ENCODE results near the gene ZNF561.
A peak's percentile ranks its signal among the peaks of the same experiment; 100 is the strongest.
"Not testable (repeated sequence)": the region's sequence is repeated elsewhere in the genome, so short reads cannot be mapped to it uniquely, and the experiment has no call there.

ZNF561 gene

GRCh38 chr19:9615844-9616243 is 5.2 kb downstream of the ZNF561 start:
- TF ChIP-seq, protein P1, sequence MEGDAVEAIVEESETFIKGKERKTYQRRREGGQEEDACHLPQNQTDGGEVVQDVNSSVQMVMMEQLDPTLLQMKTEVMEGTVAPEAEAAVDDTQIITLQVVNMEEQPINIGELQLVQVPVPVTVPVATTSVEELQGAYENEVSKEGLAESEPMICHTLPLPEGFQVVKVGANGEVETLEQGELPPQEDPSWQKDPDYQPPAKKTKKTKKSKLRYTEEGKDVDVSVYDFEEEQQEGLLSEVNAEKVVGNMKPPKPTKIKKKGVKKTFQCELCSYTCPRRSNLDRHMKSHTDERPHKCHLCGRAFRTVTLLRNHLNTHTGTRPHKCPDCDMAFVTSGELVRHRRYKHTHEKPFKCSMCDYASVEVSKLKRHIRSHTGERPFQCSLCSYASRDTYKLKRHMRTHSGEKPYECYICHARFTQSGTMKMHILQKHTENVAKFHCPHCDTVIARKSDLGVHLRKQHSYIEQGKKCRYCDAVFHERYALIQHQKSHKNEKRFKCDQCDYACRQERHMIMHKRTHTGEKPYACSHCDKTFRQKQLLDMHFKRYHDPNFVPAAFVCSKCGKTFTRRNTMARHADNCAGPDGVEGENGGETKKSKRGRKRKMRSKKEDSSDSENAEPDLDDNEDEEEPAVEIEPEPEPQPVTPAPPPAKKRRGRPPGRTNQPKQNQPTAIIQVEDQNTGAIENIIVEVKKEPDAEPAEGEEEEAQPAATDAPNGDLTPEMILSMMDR (IDR thresholded peaks at IDR 0.05; ENCODE audit: insufficient read depth, low read depth, low read length, missing control alignments), result no peak
- H3K4me3 ChIP-seq (ENCODE audit: low read length), result no peak overlapping the region
- no peak for DNase-seq (ENCODE audit: low read depth)

- no peak overlapping the region for H3K4me3 ChIP-seq (ENCODE audit: low read length)
These were observed 10.4 kb downstream of the ZNF561 start for GRCh38 chr19:9610484-9611113.

GRCh38 chr19:9608912-9609311 is 12.1 kb downstream of the ZNF561 start:
- no peak overlapping the region for H3K4me3 ChIP-seq (ENCODE audit: low read length)
- peak; percentile 24 for DNase-seq (ENCODE audit: low read depth)
- TF ChIP-seq, protein P1 (IDR thresholded peaks at IDR 0.05; ENCODE audit: insufficient read depth, low read depth, low read length, missing control alignments), result no peak

More at GRCh38 chr19:9610484-9611113, 10.4 kb downstream of the ZNF561 start:
- DNase-seq (ENCODE audit: low read depth), result no peak
- TF ChIP-seq, protein P1 (IDR thresholded peaks at IDR 0.05; ENCODE audit: insufficient read depth, low read depth, low read length, missing control alignments), result no peak

- H3K4me3 ChIP-seq (ENCODE audit: low read length), result no peak overlapping the region
- TF ChIP-seq, protein P1 (IDR thresholded peaks at IDR 0.05; ENCODE audit: insufficient read depth, low read depth, low read length, missing control alignments), result no peak
- DNase-seq (ENCODE audit: low read depth), result peak; percentile 96
These were observed 24.0 kb downstream of the ZNF561 start for GRCh38 chr19:9597027-9597426.

DNA sequence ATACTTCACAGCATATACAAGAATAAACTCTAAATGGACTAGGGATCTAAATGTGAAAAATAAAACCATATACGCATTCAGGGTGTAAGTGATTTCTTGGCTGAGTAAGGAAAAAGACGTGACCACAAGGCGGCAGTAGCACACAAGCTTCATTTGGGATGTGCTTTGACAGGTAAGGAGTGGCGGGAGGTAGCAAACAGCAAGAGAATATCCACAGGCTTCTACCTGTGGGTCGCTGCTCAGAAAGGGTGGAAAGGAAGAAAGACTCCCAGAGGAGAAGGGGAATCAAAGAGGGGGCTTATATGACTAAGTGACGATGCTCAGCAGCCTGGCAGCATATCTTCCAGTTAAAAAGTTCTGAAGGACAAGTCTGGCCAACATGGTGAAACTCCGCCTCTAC is 34.3 kb downstream of the ZNF561 start:
- TF ChIP-seq, protein P1 (IDR thresholded peaks at IDR 0.05; ENCODE audit: insufficient read depth, low read depth, low read length, missing control alignments), result peak; percentile 82
- peak; percentile 88 for DNase-seq (ENCODE audit: low read depth)
- H3K4me3 ChIP-seq (ENCODE audit: low read length), result no peak overlapping the region

DNA sequence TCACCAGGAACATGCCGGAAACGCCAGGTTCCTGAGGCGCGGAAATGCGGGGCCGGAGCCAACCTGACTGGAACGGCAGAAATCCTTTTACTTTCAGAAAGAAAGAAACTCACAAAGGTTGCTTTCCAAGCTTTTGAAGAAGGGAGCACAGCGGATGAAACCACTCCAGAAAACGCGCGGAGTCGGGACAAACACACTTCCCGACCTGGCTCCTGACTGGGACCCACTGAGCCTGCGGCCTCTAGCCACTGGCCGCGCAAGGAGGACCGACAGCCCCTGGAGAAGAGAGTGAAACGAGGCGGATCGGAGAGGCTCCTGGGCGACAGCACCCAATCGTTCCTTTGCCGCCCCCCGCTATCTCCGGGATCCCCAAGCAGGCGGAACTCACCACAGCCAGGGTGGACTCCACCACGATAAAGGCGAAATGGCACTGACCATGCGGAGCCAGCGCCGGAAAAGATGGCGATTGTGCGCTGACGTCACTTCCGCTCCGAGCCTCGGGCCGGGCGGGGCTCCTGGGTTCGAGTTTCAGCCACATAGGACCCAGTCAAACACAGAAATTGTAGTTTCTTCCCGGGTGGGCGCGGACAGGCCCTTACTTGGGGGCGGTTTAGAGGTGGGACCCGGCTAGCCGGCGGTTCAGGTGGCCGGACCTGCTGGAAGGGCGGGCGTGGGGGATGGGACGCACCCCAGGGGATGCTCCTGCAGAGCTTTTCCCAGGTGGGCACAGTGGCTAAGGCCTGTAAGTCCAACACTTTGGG is 36.8 kb downstream of the ZNF561 start, which contains the start of gene ZNF121:
TSS of gene ZNF121 (minus strand) at position 432 of the 761 bp plus-strand sequence. CDS start 16,407 bp downstream, outside the sequence.
- H3K4me3 ChIP-seq (ENCODE audit: low read length), result peak within 1 kb of the TSS; percentile 96
- DNase-seq (ENCODE audit: low read depth), result peak; percentile 77
- TF ChIP-seq, protein P1 (IDR thresholded peaks at IDR 0.05; ENCODE audit: insufficient read depth, low read depth, low read length, missing control alignments), result no peak

- not testable (repeated sequence) for H3K4me3 ChIP-seq (ENCODE audit: low read length); DNase-seq (ENCODE audit: low read depth)
These were observed 38.8 kb downstream of the ZNF561 start for GRCh38 chr19:9582081-9582725.

All from epithelial cell of esophagus (primary cell).